Gastrocnemius medialis (tissue), 4 donors: ENCODE results near the gene C8B. TPM values are rescaled to one million over a fixed set of nuclear protein-coding genes. Genes with fewer than 3 reads are reported as not detected.

Experiments
- ATAC-seq, 2 donors: fragments of 150-250 bp; one replicate each; pipeline ENCODE4 v1.9.1; 2016
- DNase-seq, 2 donors: peaks; one replicate each; pipeline ENCODE4 v3.0.0-alpha.2; 2019
- H3K27ac ChIP-seq, 4 donors: fragments of 200-600 bp; sonication (generic); 1 replicate in 1 of 4; 2 replicates in 3 of 4; pipeline ENCODE4 v1.5.1; 2016 to 2018; ENCODE audit warnings: mild to moderate bottlenecking in 2 of 4, moderate library complexity in 1 of 4
- H3K27me3 ChIP-seq, 3 donors: fragments of 200-600 bp; sonication (generic) in 2 of 3; 1 replicate in 1 of 3; 2 replicates in 2 of 3; pipeline versions ENCODE4 v1.5.1 to v1.6.0; 2016 to 2019; ENCODE audit warnings: mild to moderate bottlenecking in 1 of 3, moderate library complexity in 1 of 3
- H3K36me3 ChIP-seq, 2 donors: fragments of 200-600 bp; sonication (generic) in 1 of 2; one replicate each; pipeline ENCODE4 v1.5.1; 2017 to 2018
- H3K4me1 ChIP-seq, 2 donors: fragments of 200-600 bp; sonication (generic) in 1 of 2; one replicate each; pipeline ENCODE4 v1.5.1; 2016 to 2017; ENCODE audit warnings: mild to moderate bottlenecking in 2 of 2
- H3K4me3 ChIP-seq, 4 donors: fragments of 200-600 bp; sonication (generic) in 3 of 4; 1 replicate in 1 of 4; 2 replicates in 3 of 4; pipeline ENCODE4 v1.5.1; 2016 to 2019; ENCODE audit warnings: mild to moderate bottlenecking in 2 of 4
- H3K9me3 ChIP-seq, 3 donors: fragments of 200-600 bp; sonication (generic) in 2 of 3; 1 replicate in 1 of 3; 2 replicates in 2 of 3; pipeline ENCODE4 v1.5.1; 2016 to 2019
- CTCF ChIP-seq, 5 experiments: fragments of 450-650 bp in 3 of 5; fragments of 200-600 bp in 2 of 5; sonication (generic) in 2 of 5; IDR thresholded peaks in 4 of 5; conservative IDR thresholded peaks in 1 of 5; 1 replicate in 4 of 5; 2 replicates in 1 of 5; pipeline ENCODE4 v1.5.1; 2016 to 2019; ENCODE audit warnings: antibody characterized with exemption in 5 of 5, mild to moderate bottlenecking in 3 of 5, moderate library complexity in 3 of 5
- POLR2A ChIP-seq, 2 donors: fragments of 450-650 bp; IDR thresholded peaks; one replicate each; pipeline ENCODE4 v1.6.1; 2017; ENCODE audit warnings: antibody characterized with exemption in 2 of 2, mild to moderate bottlenecking in 2 of 2, moderate library complexity in 2 of 2
- in situ Hi-C, 4 donors: fragments of 200-750 bp; cut with MboI; loops; one replicate each; pipeline versions ENCODE4 v1.15.0 to v1.8.0; 2017; ENCODE audit warnings: low sequenced_read_pairs in 4 of 4
- intact Hi-C: fragments of 100-400 bp; cut with DNase I; formaldehyde crosslinking; loops from one replicate; pipeline ENCODE4 v1.15.1; 2023; ENCODE audit warnings: low total_unique reads
- total RNA-seq, 4 donors: library from RNA; depleted of rRNA; stranded (reverse); fragments of >200 nt; gene quantifications; one replicate each; pipeline versions ENCODE4 v1.1.0 to v1.2.3, GENCODE V29; 2016

The C8B gene
- total RNA-seq, 4 donors from 2014 or later: 0.68 to 1.5 TPM; not detected in 2

GRCh38 chr1:56968878-56969495 is 3.2 kb upstream of the C8B start:
- no peaks in the 10 kb centered on the region for H3K36me3 ChIP-seq
- no peak overlapping the region for H3K27ac ChIP-seq
- TF ChIP-seq CTCF (IDR thresholded peaks at IDR 0.05 in 4 of 5, conservative IDR thresholded peaks at IDR 0.05 in 1 of 5): no peak
- TF ChIP-seq POLR2A (IDR thresholded peaks at IDR 0.05): no peak
- intact Hi-C loops (no loop called here), in situ Hi-C loops (no loop called here)
- ATAC-seq (no peak), DNase-seq (no peak)
- no peaks in the 10 kb centered on the region for H3K27me3 ChIP-seq
- no peaks in the 10 kb centered on the region for H3K4me1 ChIP-seq
- H3K9me3 ChIP-seq: no peaks in the 10 kb centered on the region
- H3K4me3 ChIP-seq: no peak overlapping the region

- intact Hi-C loops: no loop called here
- no peaks in the 10 kb centered on the region for H3K4me1 ChIP-seq
- TF ChIP-seq POLR2A (IDR thresholded peaks at IDR 0.05): no peak
- TF ChIP-seq CTCF (IDR thresholded peaks at IDR 0.05 in 4 of 5, conservative IDR thresholded peaks at IDR 0.05 in 1 of 5): peak in 1 of 5 experiments; percentile 11
- H3K27me3 ChIP-seq: no peaks in the 10 kb centered on the region
- no peaks in the 10 kb centered on the region for H3K9me3 ChIP-seq
- no peak overlapping the region for H3K4me3 ChIP-seq
- no peak overlapping the region for H3K27ac ChIP-seq
- H3K36me3 ChIP-seq: no peaks in the 10 kb centered on the region
- no peak for ATAC-seq
- DNase-seq: no peak
- in situ Hi-C loops: no loop called here
Measured at GRCh38 chr1:56967900-56968832, 2.4 kb upstream of the C8B start.

GRCh38 chr1:56967355-56967754 is 1.5 kb upstream of the C8B start:
- ATAC-seq: no peak
- no peak overlapping the region for H3K4me3 ChIP-seq
- in situ Hi-C loops: no loop called here

GRCh38 chr1:56966698-56966999 is 834 bp upstream of the C8B start:
- intact Hi-C loops (no loop called here), in situ Hi-C loops (no loop called here)
- no peak for DNase-seq
- Histone ChIP-seq H3K27ac (no peak overlapping the region), H3K4me1 (no peaks in the 10 kb centered on the region), H3K27me3 (no peaks in the 10 kb centered on the region), H3K9me3 (no peaks in the 10 kb centered on the region), H3K4me3 (no peak overlapping the region), H3K36me3 (no peaks in the 10 kb centered on the region)
- ATAC-seq: no peak
- TF ChIP-seq CTCF (IDR thresholded peaks at IDR 0.05 in 4 of 5, conservative IDR thresholded peaks at IDR 0.05 in 1 of 5) (no peak), POLR2A (IDR thresholded peaks at IDR 0.05) (no peak)

More at GRCh38 chr1:56967355-56967754, 1.5 kb upstream of the C8B start:
- H3K27me3 ChIP-seq: no peaks in the 10 kb centered on the region
- no peak for DNase-seq
- H3K27ac ChIP-seq: no peak overlapping the region
- no peaks in the 10 kb centered on the region for H3K4me1 ChIP-seq
- H3K36me3 ChIP-seq: no peaks in the 10 kb centered on the region
- TF ChIP-seq POLR2A (IDR thresholded peaks at IDR 0.05) (no peak), CTCF (IDR thresholded peaks at IDR 0.05 in 4 of 5, conservative IDR thresholded peaks at IDR 0.05 in 1 of 5) (no peak)
- intact Hi-C loops: no loop called here
- H3K9me3 ChIP-seq: no peaks in the 10 kb centered on the region
